ENCODE measurements around the gene LAMB4. TPM values are rescaled to one million over a fixed set of nuclear protein-coding genes. Genes with fewer than 3 reads are reported as not detected.

The LAMB4 gene
- total RNA-seq, 1 donor = 0.10 TPM

DNA sequence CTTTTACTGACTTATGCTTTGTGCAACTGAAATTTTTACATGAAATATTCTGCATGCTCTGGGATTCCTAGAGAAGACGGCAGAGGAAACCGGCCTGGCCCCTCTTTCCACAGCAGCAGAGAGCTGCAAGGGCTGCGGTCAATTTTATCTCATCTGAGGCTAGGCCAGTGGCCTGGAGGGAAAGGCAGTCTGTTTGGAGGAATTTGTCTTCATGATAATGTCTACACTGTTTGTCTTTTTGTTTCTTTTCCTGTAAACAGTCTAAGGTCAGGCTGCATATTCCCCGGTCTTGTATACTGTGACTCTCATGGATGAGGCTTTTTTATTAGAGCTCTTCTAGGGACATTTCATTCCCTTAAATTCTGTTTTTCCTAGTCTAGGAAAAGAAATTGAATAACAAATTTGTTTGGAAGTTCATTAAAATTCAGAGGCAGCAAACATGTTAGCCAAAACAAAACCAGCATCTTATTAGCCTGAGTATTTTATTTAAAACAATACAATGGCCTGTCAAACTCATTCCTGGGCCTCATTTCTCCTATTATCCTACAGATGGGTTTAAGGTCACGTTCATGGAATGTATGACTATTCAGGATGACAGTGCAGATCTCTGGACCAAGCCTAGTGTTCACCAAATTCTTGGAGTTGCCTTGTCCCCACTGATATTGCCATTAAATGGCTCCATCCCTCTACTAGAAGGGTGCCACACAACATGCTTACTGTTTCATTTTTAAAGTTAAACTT, 26.4 kb downstream of the LAMB4 start:
- H3K4me1 ChIP-seq (ENCODE audit: insufficient read depth, low read length) = no peaks in the 10 kb centered on the region

GRCh38 chr7:108102671-108103312, 27.4 kb downstream of the LAMB4 start:
- no peaks in the 10 kb centered on the region for H3K4me1 ChIP-seq (ENCODE audit: insufficient read depth, low read length)
- H3K4me3 ChIP-seq (ENCODE audit: low read length) = no peak overlapping the region
- peaks cover 3% of the 10 kb centered on the region for H3K27me3 ChIP-seq (ENCODE audit: insufficient read depth, low read length)
- no peaks in the 10 kb centered on the region for H3K9me3 ChIP-seq (ENCODE audit: low read depth, low read length)

More for the DNA sequence above, 26.4 kb downstream of the LAMB4 start:
- Histone ChIP-seq H3K27me3 (ENCODE audit: insufficient read depth, low read length) (peaks cover 3% of the 10 kb centered on the region), H3K9me3 (ENCODE audit: low read depth, low read length) (no peaks in the 10 kb centered on the region), H3K4me3 (ENCODE audit: low read length) (no peak overlapping the region)

DNA sequence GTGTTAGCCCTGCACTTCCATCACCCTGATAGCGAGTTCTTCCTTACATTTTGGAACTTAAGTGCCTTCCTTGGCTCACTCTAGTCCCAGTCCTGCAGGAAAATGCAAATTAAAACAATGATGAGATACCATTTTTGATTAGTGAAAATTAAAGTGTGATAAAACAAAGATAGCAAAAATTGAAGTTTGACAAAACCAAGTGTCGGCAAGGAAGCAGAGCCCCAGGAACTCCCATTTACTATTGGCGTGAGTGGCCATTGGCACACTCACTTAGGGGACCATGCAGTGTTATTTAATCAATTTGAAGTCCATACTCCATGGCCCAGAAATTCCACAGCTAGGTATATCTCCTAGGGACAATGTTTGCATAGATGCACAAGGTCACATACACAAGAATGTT, 28.4 kb downstream of the LAMB4 start:
- Histone ChIP-seq H3K4me3 (ENCODE audit: low read length) (no peak overlapping the region), H3K27me3 (ENCODE audit: insufficient read depth, low read length) (peaks cover 3% of the 10 kb centered on the region), H3K9me3 (ENCODE audit: low read depth, low read length) (no peaks in the 10 kb centered on the region), H3K4me1 (ENCODE audit: insufficient read depth, low read length) (no peaks in the 10 kb centered on the region)

GRCh38 chr7:108099713-108100112, 30.4 kb downstream of the LAMB4 start:
- no peaks in the 10 kb centered on the region for H3K4me1 ChIP-seq (ENCODE audit: insufficient read depth, low read length)
- H3K27me3 ChIP-seq (ENCODE audit: insufficient read depth, low read length) = peaks cover 3% of the 10 kb centered on the region
- H3K9me3 ChIP-seq (ENCODE audit: low read depth, low read length) = no peaks in the 10 kb centered on the region
- no peak overlapping the region for H3K4me3 ChIP-seq (ENCODE audit: low read length)

DNA sequence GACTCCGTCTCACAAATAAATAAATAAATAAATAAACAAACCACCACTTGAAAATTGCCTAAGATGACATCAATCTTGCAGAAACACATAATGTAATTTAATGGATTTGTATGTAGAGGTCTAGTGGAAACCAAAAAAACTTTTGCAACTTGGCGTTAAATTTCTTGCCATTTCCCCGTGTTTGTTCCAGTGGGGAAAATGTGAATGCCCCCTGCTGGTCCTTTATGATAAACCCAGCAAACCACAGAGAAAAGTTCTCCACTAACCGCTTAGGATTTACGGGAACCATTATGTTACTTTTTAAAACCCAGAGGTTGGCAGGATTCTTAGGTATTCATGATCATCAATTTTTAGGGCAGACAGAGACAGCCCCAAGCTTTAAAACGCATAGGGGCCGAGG, 32.5 kb downstream of the LAMB4 start:
- Histone ChIP-seq H3K27me3 (ENCODE audit: insufficient read depth, low read length) (peaks cover 3% of the 10 kb centered on the region), H3K4me1 (ENCODE audit: insufficient read depth, low read length) (no peaks in the 10 kb centered on the region), H3K9me3 (ENCODE audit: low read depth, low read length) (no peaks in the 10 kb centered on the region), H3K4me3 (ENCODE audit: low read length) (no peak overlapping the region)

- Histone ChIP-seq H3K4me3 (ENCODE audit: low read length) (no peak overlapping the region), H3K9me3 (ENCODE audit: low read depth, low read length) (no peaks in the 10 kb centered on the region), H3K4me1 (ENCODE audit: insufficient read depth, low read length) (no peaks in the 10 kb centered on the region), H3K27me3 (ENCODE audit: insufficient read depth, low read length) (peaks cover 3% of the 10 kb centered on the region)
Measured at GRCh38 chr7:108096996-108097395, 33.2 kb downstream of the LAMB4 start.

DNA sequence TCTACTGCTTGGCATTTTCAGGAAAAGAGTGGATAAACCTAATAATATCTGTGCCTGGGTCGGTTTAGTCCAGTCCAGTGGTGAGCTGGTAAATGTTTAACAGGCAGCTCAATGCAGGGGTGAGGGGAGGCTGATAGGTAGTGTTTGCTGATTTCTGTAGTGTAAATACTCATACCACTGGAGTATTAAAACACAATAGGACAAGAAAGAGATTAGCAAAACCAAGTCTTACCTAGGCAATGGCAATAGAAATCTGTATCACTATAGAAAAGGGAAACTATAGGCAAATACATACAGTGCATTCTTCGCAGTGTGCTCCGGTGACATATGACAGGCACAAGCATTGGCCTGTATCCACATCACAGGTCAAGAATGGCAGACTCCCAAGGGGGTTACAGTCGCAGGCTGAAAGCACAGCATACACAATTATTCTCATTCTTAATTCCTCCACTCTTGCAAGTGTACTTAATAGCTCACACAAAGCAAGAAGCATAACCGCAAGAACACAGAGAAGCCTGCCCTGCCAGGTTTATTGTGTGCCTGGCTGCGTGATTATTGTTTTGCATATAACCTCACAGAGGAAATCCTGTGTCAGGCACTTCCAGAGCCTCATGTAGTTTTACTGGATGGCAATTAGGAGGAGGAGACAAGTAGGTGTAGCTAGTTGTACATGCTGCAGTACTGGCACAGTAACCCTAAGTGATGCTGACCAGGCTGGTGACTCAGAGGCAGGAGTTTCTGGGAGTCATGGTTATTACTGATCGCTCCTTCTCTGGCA, 35.0 kb downstream of the LAMB4 start:
- H3K9me3 ChIP-seq (ENCODE audit: low read depth, low read length) = no peaks in the 10 kb centered on the region
- no peaks in the 10 kb centered on the region for H3K4me1 ChIP-seq (ENCODE audit: insufficient read depth, low read length)
- no peaks in the 10 kb centered on the region for H3K27me3 ChIP-seq (ENCODE audit: insufficient read depth, low read length)
- no peak overlapping the region for H3K4me3 ChIP-seq (ENCODE audit: low read length)

GRCh38 chr7:108094346-108094745, 35.8 kb downstream of the LAMB4 start:
- Histone ChIP-seq H3K4me3 (ENCODE audit: low read length) (no peak overlapping the region), H3K27me3 (ENCODE audit: insufficient read depth, low read length) (no peaks in the 10 kb centered on the region), H3K4me1 (ENCODE audit: insufficient read depth, low read length) (no peaks in the 10 kb centered on the region), H3K9me3 (ENCODE audit: low read depth, low read length) (no peaks in the 10 kb centered on the region)

GRCh38 chr7:108093851-108094331, 36.3 kb downstream of the LAMB4 start:
- no peaks in the 10 kb centered on the region for H3K4me1 ChIP-seq (ENCODE audit: insufficient read depth, low read length)
- no peak overlapping the region for H3K4me3 ChIP-seq (ENCODE audit: low read length)
- H3K27me3 ChIP-seq (ENCODE audit: insufficient read depth, low read length) = no peaks in the 10 kb centered on the region
- H3K9me3 ChIP-seq (ENCODE audit: low read depth, low read length) = no peaks in the 10 kb centered on the region

GRCh38 chr7:108093341-108093740, 36.8 kb downstream of the LAMB4 start:
- H3K9me3 ChIP-seq (ENCODE audit: low read depth, low read length) = no peaks in the 10 kb centered on the region
- no peaks in the 10 kb centered on the region for H3K27me3 ChIP-seq (ENCODE audit: insufficient read depth, low read length)
- no peaks in the 10 kb centered on the region for H3K4me1 ChIP-seq (ENCODE audit: insufficient read depth, low read length)
- H3K4me3 ChIP-seq (ENCODE audit: low read length) = no peak overlapping the region

DNA sequence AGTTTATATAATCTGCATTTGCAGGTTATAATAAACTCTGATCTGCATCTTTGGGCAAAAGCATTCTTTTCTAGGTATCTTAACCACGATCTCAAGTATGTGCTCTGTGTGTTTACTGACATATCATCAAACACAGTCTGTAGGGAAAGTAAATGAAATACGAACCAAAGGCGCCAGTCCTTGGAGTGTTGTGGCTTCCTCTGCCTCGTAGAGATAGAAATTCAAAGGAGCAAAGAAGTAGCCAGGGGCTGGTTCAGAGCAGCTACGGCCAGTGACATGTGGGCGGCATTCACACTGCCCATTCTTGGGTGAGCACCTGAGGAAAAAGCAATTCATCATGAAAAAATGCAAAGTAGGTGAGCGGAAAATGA, 38.7 kb downstream of the LAMB4 start:
- H3K4me3 ChIP-seq (ENCODE audit: low read length) = no peak overlapping the region
- no peaks in the 10 kb centered on the region for H3K27me3 ChIP-seq (ENCODE audit: insufficient read depth, low read length)
- H3K9me3 ChIP-seq (ENCODE audit: low read depth, low read length) = no peaks in the 10 kb centered on the region
- H3K4me1 ChIP-seq (ENCODE audit: insufficient read depth, low read length) = no peaks in the 10 kb centered on the region

- Histone ChIP-seq H3K9me3 (ENCODE audit: low read depth, low read length) (no peaks in the 10 kb centered on the region), H3K4me3 (ENCODE audit: low read length) (no peak overlapping the region), H3K4me1 (ENCODE audit: insufficient read depth, low read length) (no peaks in the 10 kb centered on the region), H3K27me3 (ENCODE audit: insufficient read depth, low read length) (no peaks in the 10 kb centered on the region)
Measured at GRCh38 chr7:108090791-108091460, 39.2 kb downstream of the LAMB4 start.

- Histone ChIP-seq H3K4me3 (ENCODE audit: low read length) (no peak overlapping the region), H3K9me3 (ENCODE audit: low read depth, low read length) (no peaks in the 10 kb centered on the region), H3K27me3 (ENCODE audit: insufficient read depth, low read length) (no peaks in the 10 kb centered on the region), H3K4me1 (ENCODE audit: insufficient read depth, low read length) (no peaks in the 10 kb centered on the region)
Measured at GRCh38 chr7:108089381-108089780, 40.8 kb downstream of the LAMB4 start.

DNA sequence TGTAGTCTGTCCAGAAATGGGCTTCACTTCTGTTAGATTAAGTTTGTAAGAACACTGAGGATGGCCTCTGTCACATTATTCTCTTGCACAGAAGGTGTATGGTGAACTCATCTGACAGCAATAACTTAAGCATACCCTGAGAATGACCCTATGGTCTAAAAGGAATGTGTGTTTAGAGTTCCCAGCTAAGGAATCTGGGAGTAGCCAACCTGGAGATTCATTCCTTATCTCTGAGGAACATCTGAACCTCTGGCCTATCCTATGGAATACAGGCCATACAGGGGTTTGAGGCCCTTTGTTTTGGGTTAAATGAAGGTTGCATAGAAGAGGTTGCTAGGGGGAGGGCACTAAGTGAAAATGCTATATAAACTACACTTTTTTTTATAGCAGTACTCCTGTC, 41.4 kb downstream of the LAMB4 start:
- H3K4me3 ChIP-seq (ENCODE audit: low read length) = no peak overlapping the region
- H3K9me3 ChIP-seq (ENCODE audit: low read depth, low read length) = no peaks in the 10 kb centered on the region
- H3K27me3 ChIP-seq (ENCODE audit: insufficient read depth, low read length) = no peaks in the 10 kb centered on the region

DNA sequence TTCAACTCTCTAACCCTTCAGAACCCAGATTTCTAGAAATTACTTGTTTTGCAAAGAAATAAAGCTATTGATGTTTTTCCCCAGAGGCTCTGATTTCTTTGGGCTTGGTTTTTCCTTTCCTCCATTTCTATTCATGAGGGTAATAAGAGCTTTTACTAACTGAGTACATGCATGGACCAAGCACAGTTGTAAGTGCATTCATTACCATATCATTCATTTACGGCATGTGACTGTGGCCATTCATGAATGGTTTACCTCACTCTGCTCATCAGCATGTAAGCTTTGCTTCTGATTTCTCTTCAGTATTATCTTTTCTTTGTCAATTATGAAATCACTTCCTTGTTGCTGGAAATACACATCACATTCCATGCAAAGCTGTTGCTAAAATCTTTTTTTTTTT, 42.4 kb downstream of the LAMB4 start:
- no peaks in the 10 kb centered on the region for H3K9me3 ChIP-seq (ENCODE audit: low read depth, low read length)
- no peak overlapping the region for H3K4me3 ChIP-seq (ENCODE audit: low read length)
- no peaks in the 10 kb centered on the region for H3K4me1 ChIP-seq (ENCODE audit: insufficient read depth, low read length)

More for the DNA sequence above, 41.4 kb downstream of the LAMB4 start:
- no peaks in the 10 kb centered on the region for H3K4me1 ChIP-seq (ENCODE audit: insufficient read depth, low read length)

More for the DNA sequence above, 42.4 kb downstream of the LAMB4 start:
- H3K27me3 ChIP-seq (ENCODE audit: insufficient read depth, low read length) = no peaks in the 10 kb centered on the region
